Hindlimb muscle (tissue), 1 donor: Measurements from ENCODE around the gene CCDC30. TPM values are rescaled to one million over a fixed set of nuclear protein-coding genes. Genes with fewer than 3 reads are reported as not detected.

Experiments used
- DNase-seq: peaks from one replicate; pipeline ENCODE4 v3.0.0-alpha.2; 2013
- polyA plus RNA-seq: library from polyadenylated mRNA; unstranded; fragments of 120-200 nt; gene quantifications from one replicate; pipeline ENCODE4 v1.2.1, GENCODE V29; 2013; ENCODE audit not compliant: insufficient read length

The CCDC30 gene
- polyA plus RNA-seq: 2.5 TPM

DNA sequence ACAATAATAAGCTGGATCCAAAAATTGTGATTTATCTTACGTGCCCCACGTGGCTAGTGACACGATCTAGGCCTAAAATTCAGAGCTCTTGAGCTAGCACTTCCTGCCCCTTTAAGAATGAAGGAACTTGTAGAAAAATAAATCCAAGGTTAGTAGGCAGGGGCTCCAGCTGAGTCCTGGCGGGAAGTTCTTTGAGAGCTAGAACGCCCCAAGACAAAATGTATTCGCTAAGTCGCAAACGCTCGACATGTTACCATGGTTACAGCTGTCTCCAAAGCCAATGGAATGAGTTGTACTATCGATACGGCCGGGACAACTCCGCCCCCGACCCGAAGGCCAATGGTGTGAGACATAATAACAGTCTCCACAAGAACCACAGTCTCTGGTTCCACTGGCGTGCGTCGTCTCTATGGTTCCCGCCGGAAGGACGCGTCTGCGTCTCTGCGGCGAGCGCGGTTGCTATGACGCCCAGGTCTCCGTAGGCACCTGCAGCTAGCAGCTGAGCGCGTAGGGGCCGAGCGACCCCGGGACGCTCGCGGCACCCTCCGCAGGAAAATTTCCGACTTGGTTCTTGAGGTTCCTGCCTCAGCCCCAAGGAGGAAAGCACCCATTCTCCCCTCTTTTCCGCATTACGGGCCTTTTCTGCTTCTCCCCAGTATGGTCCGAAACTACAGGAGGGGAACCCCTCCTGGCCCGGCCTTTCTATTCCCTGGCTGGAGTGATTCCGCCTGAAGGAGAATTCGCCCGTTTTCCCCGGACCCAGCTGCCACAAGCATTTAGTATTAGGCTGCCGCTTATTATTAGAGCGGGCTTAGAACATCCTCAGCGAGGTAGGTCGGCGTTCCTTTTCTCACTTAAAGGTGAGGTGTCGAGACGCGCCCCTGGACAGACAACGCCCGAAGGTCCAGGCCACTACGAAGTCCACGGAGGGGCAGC lies at the start of gene CCDC30:
Gene CCDC30, plus strand, starts transcription at position 459 of the 936 bp plus-strand sequence. CDS start 17,266 bp downstream, outside the sequence.
- peak; percentile 94 for DNase-seq

DNA sequence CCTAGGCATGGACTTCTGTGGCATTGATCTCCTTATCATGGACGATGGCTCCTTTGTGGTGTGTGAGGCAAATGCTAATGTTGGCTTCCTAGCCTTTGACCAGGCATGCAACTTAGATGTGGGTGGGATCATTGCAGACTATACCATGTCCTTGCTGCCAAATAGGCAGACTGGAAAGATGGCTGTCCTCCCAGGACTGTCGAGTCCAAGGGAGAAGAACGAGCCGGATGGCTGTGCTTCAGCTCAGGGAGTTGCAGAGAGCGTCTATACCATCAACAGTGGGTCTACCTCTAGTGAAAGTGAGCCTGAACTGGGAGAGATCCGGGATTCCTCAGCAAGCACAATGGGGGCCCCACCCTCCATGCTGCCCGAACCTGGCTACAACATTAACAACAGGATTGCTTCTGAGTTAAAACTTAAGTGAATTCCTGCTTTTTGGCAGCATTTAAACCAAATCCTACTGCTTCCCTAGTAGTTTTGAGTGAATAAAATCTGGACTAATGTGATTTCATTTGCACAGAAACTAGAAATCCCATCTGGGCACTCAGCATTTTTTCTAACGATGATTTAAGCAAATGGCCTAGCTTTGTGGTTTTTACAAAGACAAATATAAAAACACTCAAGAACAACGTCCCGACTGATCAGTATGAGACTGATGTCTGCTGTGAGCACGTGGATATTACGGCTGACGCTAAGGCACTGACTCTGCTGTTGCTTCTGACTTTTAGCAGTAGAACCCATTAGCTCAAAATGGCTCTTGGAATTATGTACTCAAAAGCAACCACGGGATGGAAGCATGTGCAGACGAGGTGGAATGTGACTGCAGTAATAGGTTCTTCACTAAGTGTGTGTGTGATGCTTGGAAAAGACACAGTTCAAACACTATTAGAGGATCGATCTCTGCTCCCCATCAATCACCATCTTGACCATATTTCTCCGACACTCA lies 48.3 kb upstream of the CCDC30 start:
- DNase-seq: no peak

DNA sequence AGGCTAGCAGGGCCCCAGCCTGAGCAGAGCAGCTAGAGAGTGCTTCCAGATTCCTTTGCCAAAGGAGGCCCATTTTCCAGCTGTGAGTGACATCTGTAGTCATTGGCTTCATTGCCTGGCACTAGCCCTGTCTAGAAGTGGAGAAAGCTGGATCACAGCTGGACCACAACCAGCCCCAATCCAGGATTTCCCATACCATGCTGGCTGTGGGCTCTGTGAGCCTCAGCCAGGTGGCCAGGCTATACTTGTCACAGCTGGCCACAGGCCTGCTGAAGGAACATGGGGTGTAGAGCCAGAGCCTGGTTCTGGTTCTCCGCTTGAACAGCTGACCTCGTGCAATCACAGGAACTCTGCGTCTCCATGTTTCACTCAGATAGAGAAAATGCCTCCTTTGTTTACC lies 45.9 kb upstream of the CCDC30 start:
- DNase-seq: peak; percentile 60

DNA sequence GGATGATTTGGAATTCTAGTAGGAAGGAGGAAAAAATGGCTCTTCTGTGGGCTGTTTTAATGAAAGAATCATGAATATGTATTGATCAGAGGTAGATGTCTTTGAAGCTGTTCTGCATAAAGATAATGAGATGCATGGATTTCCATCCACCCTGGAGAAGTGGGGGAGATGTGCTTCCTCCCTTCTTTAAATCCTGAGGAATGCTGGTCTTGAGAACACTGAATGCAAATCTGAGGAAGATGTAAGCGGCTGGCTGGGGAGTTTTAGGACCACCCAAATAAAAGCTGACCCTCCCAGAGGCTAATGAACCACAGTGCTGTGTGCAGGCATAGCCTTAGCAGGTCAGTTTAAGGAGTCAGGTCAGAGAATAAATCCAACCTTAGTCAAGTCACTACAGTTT lies 44.6 kb upstream of the CCDC30 start:
- no peak for DNase-seq

DNA sequence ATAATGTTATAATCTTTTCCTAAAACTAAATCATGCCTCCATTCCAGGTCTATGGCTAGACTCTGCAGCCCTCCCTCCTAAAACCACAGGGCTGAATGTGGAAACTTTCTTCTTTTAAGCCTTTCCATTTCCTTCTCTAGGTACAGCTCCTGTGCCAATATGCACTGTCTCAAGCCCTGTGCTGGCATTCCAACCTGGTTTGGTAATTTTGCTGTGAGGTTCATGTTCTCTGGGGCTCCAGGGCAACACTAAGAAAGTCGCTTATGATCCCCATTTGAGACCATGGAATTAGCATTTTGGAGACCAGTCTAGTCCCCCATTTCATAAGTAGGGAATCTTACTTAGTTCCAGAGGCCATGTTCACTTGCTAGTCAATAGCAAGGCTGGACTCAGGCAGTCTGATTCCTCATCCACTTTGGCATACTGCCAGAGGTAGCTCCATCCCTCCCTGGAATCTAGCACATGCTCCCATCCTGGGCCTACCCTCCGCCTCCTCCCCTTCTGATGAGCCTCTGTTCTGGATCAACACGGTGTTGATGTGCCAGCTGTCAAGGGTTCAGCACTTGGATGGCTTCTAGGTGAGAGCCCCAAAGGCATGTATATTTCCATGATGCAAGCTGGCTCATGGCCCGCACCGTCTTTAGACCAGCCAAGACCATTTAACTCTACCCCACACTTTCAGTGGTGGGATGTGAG lies 43.8 kb upstream of the CCDC30 start:
- peak; percentile 62 for DNase-seq

DNA sequence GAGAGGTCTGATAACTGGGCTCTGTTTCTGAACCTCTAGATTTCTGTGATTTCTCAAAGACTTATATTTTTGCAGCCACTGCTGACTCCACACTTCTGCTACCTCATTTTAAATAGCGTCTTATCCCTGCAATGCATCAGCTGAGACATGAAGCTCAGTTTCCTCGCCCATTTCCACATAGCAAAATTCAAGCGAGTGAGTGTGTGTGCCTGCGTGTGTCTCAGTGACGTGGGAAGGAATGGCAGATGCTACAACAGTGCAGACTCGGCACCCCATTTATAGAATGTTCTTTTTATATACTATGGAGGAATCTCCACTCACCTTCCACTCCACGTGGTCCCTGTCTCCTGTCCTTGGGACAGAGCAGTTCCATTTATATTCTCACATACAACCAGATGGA lies 43.0 kb upstream of the CCDC30 start:
- no peak for DNase-seq

DNA sequence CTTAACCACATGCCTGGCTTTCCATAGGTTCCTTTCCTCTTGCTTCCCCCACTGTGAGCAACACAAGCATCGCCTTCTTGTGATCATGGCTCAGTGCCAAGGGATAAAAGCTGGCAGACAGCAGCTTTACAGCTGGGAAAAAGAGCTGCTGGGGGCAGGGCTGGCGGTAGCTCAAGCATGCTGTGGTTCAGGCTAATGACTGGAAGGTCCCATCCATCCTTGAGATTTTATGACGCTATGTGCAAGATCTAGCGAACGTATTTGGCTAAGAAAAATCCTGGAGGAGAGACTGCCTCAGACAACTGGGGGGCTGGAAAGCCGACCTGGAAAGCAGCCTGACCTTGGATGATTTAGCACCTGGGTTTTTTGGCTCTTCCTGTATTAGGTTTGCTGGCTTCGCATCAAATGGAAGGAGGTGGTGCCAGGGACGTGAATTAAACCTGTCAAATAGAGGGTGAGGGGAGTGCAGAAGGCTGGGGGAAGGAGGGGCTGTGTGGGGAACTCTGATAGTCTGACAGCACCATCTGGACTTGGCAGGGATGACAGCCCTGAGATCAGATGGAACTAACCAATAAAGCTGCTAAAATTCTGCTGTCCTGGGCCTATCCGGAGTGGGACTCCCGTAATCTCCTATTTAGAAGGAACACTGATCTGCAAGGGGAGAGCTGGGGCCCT lies 42.0 kb upstream of the CCDC30 start:
- DNase-seq: peak; percentile 87

DNA sequence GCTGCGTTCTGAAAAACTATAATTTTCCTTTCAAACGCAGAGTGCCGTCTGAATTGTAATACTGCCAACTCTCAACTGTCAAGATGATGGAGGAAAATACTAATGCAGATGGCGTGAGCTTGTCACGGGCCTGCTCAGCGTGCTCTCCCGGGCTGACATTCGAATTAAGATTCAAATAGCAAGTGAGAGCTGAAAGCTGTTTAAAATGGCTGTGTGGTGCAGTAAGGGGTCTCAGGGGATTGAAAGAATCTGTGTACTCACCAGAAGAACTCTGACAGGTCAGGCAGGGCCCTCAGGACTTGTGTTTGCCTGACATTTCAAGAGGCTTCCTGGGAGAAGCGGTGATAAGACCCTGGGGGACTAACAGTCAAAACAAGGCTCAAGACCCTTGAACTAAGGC lies 40.3 kb upstream of the CCDC30 start:
- no peak for DNase-seq

DNA sequence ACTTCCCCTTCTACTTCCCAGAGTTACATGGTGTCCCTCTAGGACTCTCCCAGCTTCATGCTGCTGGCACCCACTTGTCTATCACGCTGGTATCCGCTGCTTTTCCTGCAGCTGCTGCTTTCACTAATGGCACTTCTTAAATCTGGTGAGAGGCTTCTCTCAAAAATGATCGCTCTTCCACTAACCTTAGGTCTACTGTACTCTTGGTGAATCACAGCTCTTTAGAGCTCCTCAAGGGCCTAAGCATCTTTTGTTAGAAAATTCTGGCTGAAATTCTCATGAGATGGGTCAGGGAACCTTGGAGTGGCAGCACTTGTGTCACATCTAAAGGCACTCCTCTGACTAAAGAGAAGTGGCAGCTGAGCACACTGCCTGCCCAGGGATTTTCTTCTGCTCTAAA lies 39.4 kb upstream of the CCDC30 start:
- no peak for DNase-seq

DNA sequence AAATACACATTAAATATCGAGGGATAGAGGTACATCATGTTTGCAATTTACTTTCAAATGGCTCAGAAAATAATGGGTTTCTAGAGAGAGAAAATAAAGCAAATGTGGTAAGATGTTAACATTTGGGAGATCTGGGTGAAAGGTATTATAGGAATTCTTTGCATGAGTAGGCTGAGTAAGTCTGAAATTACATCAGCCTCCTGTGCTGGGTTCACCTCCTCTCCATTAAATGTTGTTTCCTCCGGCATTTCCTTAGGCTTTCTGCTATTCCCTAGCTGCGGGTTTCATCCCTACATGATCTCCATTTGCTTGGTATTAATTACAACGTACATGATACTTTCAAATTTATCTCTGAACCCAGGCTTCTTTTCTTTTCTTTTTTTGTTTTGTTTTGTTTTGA lies 38.9 kb upstream of the CCDC30 start:
- no peak for DNase-seq

DNA sequence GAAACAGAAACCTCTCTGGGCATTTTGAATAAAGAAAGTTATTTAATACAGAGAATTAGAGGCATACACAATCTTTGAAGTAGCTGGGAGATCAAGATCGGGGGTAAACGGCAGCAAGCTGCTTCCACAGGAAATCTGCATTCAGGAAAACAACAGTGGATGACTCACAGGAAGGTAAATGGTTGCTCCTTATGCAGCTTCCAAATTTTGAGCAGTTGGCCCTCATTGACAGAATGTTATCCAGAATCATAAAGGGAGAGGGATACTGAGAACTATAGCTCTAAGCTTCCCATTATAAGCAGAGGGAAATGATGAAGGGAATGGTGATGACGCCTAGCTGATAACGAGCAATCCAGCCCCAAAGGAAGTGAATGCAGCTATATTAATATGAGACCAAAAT lies 35.8 kb upstream of the CCDC30 start:
- no peak for DNase-seq

DNA sequence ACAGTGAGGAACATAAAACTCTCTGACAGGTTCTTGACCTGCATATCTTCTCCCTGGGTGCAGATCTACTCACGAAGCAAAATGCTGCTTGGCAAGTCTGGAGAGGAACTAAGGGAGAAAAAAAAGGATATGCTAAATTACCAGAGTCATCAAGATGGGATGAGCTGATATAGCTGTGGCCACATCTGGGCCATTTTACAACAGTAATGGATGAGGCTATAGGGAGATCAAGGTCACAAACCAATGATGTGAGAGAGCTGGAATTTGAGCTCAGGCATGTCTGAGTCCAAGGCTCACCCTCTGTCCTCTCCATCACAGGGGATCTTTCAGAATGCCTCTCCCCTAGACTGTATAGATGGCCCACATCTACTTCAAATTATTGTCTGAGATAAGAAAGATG lies 33.5 kb upstream of the CCDC30 start:
- no peak for DNase-seq

DNA sequence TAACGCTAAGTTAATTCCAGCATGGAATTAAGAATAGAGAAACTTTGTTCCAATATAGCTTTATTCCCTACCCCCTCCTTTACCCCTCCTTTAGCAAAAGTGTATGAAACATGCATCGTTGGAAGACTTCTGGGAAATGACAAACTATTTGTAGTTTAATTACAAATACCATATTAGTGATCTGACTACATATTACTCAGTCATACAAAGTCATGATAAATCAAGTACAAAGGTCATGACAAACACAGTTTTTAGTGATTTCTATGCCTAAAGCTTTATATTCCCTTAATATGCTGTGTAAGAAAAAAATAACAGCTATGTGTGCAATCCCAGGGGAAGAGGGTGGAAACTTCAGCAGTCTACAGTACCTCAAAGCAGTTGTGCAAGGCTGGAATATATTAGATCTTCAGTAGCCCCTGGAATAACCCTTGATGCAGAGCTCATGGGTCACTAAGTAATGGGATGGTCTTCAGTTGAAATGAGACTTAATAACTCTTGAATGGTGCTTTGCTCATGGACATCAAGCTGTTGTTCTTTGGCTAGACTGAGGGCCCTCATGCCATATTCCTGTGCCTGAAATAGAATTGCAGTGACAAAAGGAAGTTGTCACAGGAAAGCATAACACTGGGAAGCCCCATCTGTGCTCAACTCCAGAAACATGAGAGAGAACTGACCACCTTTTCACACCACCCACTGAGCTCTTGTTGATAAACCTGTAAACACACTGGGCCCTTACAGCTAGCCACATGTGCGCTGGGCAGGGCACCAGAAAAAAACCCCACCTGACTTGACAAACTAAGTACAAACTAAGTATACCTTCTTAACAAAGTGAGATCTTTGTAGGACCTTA lies 32.6 kb upstream of the CCDC30 start:
- DNase-seq: no peak

DNA sequence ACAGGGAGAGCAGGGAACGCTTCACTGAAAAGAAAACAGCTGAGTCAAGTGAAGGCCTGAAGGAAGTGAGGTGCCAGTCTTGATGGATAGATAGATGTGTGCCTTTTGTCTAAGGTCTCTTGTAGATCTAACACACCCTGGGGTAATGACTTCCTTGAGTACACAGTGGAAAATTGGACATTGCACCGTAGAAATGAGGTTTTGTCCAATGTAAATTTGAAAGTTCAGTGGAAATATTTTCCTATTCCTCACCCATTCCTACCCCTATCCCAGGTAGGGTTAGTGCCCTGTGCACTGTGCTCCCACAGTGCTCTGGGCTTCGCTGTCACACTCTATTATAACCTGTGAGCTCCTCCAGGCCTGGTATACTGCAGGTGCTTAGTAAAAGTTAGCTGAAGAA lies 31.6 kb upstream of the CCDC30 start:
- DNase-seq: no peak

DNA sequence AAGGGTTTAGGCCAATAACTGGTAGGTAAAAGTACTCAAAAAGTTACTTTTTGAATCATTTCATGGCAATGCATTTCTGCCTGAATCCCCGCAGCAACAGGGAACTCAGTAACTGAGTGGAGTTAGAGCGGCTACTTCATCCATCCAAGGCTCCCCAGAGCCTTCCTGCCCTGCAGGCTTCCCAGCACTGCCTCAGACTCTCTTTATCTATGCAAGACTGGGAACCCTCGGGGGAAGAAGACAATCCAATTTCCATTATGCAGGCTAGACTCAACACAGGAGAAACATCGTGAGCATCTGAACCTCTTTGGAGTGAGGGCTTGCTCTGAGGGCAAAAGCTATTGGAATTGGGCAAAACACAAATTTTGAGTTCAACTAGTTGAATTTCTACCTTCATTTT lies 30.4 kb upstream of the CCDC30 start:
- no peak for DNase-seq

DNA sequence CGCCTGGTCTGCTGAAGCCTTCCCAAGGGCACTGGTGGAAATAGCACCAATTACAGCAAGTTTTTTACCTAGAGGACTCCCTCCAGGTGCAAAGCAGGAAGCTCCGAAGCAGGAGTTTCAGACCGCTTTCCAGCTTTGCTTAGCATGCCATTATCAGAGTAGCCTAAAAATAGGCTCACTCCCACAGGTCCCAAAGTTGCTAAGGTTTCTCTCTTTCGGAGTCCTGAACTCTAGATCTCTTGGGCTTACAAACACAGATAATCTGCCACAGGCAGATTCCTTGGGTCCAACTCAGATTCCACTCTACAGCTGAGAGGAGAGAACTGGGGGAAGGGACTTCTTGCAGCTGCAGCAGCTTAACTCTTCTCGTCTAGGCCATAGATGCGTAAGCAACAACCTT lies 29.7 kb upstream of the CCDC30 start:
- no peak for DNase-seq

DNA sequence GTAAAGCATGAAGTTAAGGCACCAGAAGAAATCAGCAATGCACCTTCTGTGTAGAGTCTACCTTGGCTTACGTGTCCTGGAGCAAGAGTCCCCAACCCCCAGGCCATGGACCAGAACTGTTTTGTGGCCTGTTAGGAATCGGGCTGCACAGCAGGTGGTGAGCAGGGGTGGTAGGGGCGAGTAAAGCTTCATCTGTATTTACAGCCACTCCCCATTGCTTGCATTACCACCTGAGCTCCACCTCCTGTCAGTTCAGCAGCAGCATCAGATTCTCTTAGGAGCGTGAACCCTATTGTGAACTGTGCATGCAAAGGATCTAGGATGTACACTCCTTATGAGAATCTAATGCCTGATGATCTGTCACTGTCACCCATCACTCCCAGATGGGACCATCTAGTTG lies 28.7 kb upstream of the CCDC30 start:
- no peak for DNase-seq

DNA sequence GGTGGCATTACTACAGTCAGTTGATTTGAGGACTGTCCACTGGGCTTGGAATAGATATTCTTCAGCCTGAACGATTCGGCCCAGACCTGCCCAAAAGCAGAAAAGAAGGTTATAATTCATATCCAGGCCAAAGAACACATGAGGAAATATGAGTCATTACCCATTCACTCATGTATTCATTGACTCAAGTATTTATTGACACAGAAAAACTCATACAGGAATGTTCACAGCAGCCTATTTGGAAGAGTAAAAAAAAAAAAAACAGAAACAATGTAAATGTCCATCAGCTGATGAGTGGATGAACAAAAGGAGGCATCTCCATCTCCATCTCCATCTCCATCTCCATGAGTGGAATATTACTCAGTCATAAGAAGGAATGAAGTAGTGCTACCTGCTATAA lies 23.1 kb upstream of the CCDC30 start:
- DNase-seq: no peak

DNA sequence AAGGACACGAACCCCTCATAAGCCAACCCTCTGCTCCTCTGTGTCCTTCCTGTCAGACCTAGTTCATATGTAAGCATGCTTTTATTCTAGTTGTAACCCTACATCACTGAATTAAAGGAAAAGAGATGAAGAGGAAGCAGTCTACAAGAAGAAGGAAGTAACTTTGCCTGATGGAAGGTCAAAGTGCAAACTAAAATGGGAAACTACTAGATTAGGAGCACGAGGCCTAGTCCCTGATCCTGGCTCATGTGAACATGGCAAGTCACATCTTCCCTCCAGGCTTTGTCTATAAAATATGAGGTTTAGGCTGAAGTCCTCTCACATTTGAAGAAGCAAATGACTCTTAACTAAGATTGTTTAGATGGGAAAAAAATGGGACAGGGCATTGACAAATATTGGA lies 20.4 kb upstream of the CCDC30 start:
- DNase-seq: no peak

DNA sequence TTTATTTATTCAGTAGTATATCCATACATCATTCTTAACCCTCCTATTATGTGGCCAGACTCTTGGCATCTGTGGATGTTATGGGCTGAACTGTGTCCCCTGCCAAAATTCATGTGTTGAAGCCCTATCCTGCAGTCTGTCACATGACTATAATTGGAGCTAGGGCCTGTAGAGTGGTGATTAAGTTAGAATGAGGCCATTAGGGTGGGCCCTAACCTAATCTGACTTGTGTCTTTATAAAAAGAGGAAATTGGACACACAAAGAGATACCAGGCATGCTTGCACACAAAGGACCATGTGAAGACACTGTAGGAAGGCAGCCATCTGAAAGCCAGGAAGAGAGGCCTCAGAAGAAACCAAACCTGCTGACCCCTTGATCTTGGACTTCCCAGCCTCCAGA lies 13.8 kb upstream of the CCDC30 start:
- DNase-seq: no peak

DNA sequence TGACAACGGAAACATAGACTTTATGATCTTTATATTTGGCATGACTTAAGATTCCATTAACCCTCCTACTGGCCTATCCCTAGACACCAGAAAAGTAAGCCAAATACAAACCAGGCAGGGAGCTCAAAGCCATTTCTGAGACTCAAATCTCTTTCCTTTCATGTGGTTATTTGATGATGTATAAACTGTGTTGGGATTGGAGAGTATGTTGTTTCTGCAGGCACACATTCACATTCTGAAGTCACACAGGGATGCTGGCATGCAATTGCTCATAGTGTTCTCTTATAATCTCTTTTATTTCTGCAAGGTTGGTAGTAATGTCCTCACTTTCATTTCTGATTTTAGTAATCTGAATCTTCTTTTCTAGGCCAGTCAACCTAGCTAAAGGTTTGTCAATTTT lies 13.0 kb upstream of the CCDC30 start:
- no peak for DNase-seq
